A673 (cell line): ENCODE results near the gene SCN4A. TPM values are rescaled to one million over a fixed set of nuclear protein-coding genes. Genes with fewer than 3 reads are reported as not detected.
"Not testable (repeated sequence)": the region's sequence is repeated elsewhere in the genome, so short reads cannot be mapped to it uniquely, and the experiment has no call there.

Experiments used
- BruUV-seq: library from RNA; stranded (reverse); fragments of 400-500 nt; replicated peaks from 2 replicates; lab custom pipeline; 2021; lab: Mats Ljungman, UMichigan
- CTCF ChIA-PET: fragments of 300-600 bp; sonication (Branson Sonifier 250); formaldehyde crosslinking; loops from one replicate; lab custom pipeline; 2022; ENCODE audit warnings: antibody characterized with exemption; lab: Charles Lee
- POLR2A ChIA-PET: fragments of 300-600 bp; sonication (Branson Sonifier 250); formaldehyde crosslinking; loops from one replicate; lab custom pipeline; 2022; ENCODE audit warnings: antibody characterized with exemption; ENCODE audit not compliant: low non-redundant PET; lab: Charles Lee
- DNase-seq: peaks from one replicate; pipeline ENCODE4 v3.0.0-alpha.2; 2015; ENCODE audit warnings: low spot score
- H3K27ac ChIP-seq: fragments of 200-600 bp; sonication (generic); 2 replicates; pipeline ENCODE4 v1.5.1; 2016; ENCODE audit warnings: mixed run types, low read depth, mild to moderate bottlenecking, mixed read lengths, antibody characterized with exemption, low read length; ENCODE audit not compliant: poor library complexity, severe bottlenecking
- H3K27me3 ChIP-seq: fragments of 200-600 bp; sonication (generic); replicated peaks from 2 replicates; pipeline ENCODE4 v1.6.1; 2017; ENCODE audit warnings: mixed run types, low read depth, mild to moderate bottlenecking, mixed read lengths, antibody characterized with exemption, low read length; ENCODE audit not compliant: insufficient read depth, poor library complexity
- H3K36me3 ChIP-seq: fragments of 200-600 bp; sonication (generic); 2 replicates; pipeline ENCODE4 v1.6.1; 2016; ENCODE audit warnings: mixed run types, mild to moderate bottlenecking, mixed read lengths, antibody characterized with exemption, low read length; ENCODE audit not compliant: insufficient read depth, poor library complexity, severe bottlenecking
- H3K4me1 ChIP-seq: fragments of 200-600 bp; sonication (generic); 2 replicates; pipeline ENCODE4 v1.6.1; 2017; ENCODE audit warnings: mixed run types, mild to moderate bottlenecking, mixed read lengths, antibody characterized with exemption, low read length; ENCODE audit not compliant: insufficient read depth, poor library complexity, severe bottlenecking
- H3K4me3 ChIP-seq: fragments of 200-600 bp; sonication (generic); 2 replicates; pipeline ENCODE4 v1.5.1; 2016; ENCODE audit warnings: low read depth, mixed run types, mild to moderate bottlenecking, mixed read lengths, low read length; ENCODE audit not compliant: poor library complexity, severe bottlenecking
- H3K9me3 ChIP-seq: fragments of 200-600 bp; sonication (generic); 2 replicates; pipeline ENCODE4 v1.6.1; 2016; ENCODE audit warnings: mixed run types, low read depth, mild to moderate bottlenecking, mixed read lengths, antibody characterized with exemption, low read length; ENCODE audit not compliant: poor library complexity, severe bottlenecking
- CTCF ChIP-seq: fragments of 300-800, 200-600 bp; sonication (generic); conservative IDR thresholded peaks from 2 replicates; pipeline ENCODE4 v1.5.1; 2017; ENCODE audit warnings: low read depth, mild to moderate bottlenecking, antibody characterized with exemption, low read length, moderate library complexity, mixed read lengths
- EZH2 ChIP-seq: fragments of 200-600 bp; sonication (generic); IDR thresholded peaks from 2 replicates; pipeline ENCODE4 v1.6.1; 2017; ENCODE audit warnings: borderline replicate concordance, low read depth, mild to moderate bottlenecking, mixed read lengths, antibody characterized with exemption, low read length; ENCODE audit not compliant: poor library complexity, severe bottlenecking
- intact Hi-C: fragments of 100-400 bp; cut with micrococcal nuclease; formaldehyde crosslinking; loops from one replicate; pipeline ENCODE4 v1.10.0; 2022; ENCODE audit not compliant: unreplicated experiment
- total RNA-seq: library from RNA; stranded (reverse); gene quantifications from 2 replicates; pipeline ENCODE4 v1.2.3, GENCODE V29; 2021

Gene SCN4A
- total RNA-seq, 1 experiment from 2014 or later: 0.56 TPM

GRCh38 chr17:63919311-63919723 lies 53.4 kb downstream of the SCN4A start:
- Histone ChIP-seq H3K36me3 (no peaks in the 10 kb centered on the region), H3K4me3 (no peak overlapping the region), H3K4me1 (no peaks in the 10 kb centered on the region), H3K27ac (no peak overlapping the region), H3K9me3 (no peaks in the 10 kb centered on the region), H3K27me3 (no peaks in the 10 kb centered on the region)
- POLR2A ChIA-PET: interaction anchor here (0.6 kb wide), 1 partner anchor 425 kb away, joined by 3 read pairs; no protein-coding TSS in a partner anchor
- intact Hi-C loops: loop anchor here (2.0 to 10.0 kb wide), 4 partner anchors 27 to 365 kb away; partner anchors contain the start of gene ERN1
- no TSS peak for BruUV-seq
- CTCF ChIA-PET: interaction anchor here (0.7 to 2.3 kb wide), 7 partner anchors 9 to 363 kb away, joined by 3 to 21 read pairs (median 7); no protein-coding TSS in a partner anchor
- TF ChIP-seq EZH2 (no peak), CTCF (peak; percentile 87)
- peak; percentile 73 for DNase-seq

- BruUV-seq, H3K9me3 ChIP-seq, H3K27ac ChIP-seq, DNase-seq, H3K4me1 ChIP-seq, H3K27me3 ChIP-seq, POLR2A ChIA-PET, H3K4me3 ChIP-seq, H3K36me3 ChIP-seq: not testable (repeated sequence)
- intact Hi-C loops: loop anchor here (2.0 to 10.0 kb wide), 4 partner anchors 28 to 366 kb away; partner anchors contain the start of gene ERN1
- CTCF ChIA-PET: interaction anchor here (0.7 to 2.3 kb wide), 6 partner anchors 9 to 363 kb away, joined by 3 to 21 read pairs (median 10); no protein-coding TSS in a partner anchor
These were observed 53.9 kb downstream of the SCN4A start, which contains the start of gene GH1 for GRCh38 chr17:63918789-63919305. GH1 (minus strand) TSS chr17:63918839; CDS start chr17:63918776, 63 bp downstream.

- Histone ChIP-seq H3K27me3 (no peaks in the 10 kb centered on the region), H3K36me3 (no peaks in the 10 kb centered on the region), H3K4me1 (no peaks in the 10 kb centered on the region), H3K27ac (no peak overlapping the region), H3K9me3 (no peaks in the 10 kb centered on the region), H3K4me3 (no peak overlapping the region)
- no peak for DNase-seq
- no TSS peak for BruUV-seq
- ChIA-PET CTCF (interaction anchor here (0.6 to 2.0 kb wide), 4 partner anchors 10 to 717 kb away, joined by 3 to 21 read pairs (median 4); no protein-coding TSS in a partner anchor), POLR2A (no interaction called here)
- intact Hi-C loops: loop anchor here (2.0 to 10.0 kb wide), 4 partner anchors 28 to 366 kb away; partner anchors contain the start of gene ERN1
- TF ChIP-seq CTCF (no peak), EZH2 (no peak)
These were observed 54.4 kb downstream of the SCN4A start for GRCh38 chr17:63918305-63918704.
